Astrocyte of the spinal cord (primary cell): ENCODE measurements around the gene SH3YL1.

Experiments used
- DNase-seq: peaks from one replicate; pipeline ENCODE4 v3.0.0; 2011; ENCODE audit warnings: low read depth, low spot score
- H3K4me3 ChIP-seq: 2 replicates; pipeline ENCODE4 v1.5.1; 2011; ENCODE audit warnings: low read depth, mild to moderate bottlenecking, low read length, moderate library complexity
- in situ Hi-C: cut with HindIII; loops from 2 replicates; pipeline ENCODE4 v1.10.0; 2017; ENCODE audit warnings: low sequenced_read_pairs
- TF ChIP-seq, protein P1 (sequence below): IDR thresholded peaks from 2 replicates; pipeline ENCODE4 v1.5.1; 2012; ENCODE audit warnings: low read depth, mild to moderate bottlenecking, low read length, inconsistent platforms

The SH3YL1 gene

GRCh38 chr2:191311-192190 is 72.3 kb downstream of the SH3YL1 start:
- no peak for DNase-seq
- no peak overlapping the region for H3K4me3 ChIP-seq
- TF ChIP-seq, protein P1, sequence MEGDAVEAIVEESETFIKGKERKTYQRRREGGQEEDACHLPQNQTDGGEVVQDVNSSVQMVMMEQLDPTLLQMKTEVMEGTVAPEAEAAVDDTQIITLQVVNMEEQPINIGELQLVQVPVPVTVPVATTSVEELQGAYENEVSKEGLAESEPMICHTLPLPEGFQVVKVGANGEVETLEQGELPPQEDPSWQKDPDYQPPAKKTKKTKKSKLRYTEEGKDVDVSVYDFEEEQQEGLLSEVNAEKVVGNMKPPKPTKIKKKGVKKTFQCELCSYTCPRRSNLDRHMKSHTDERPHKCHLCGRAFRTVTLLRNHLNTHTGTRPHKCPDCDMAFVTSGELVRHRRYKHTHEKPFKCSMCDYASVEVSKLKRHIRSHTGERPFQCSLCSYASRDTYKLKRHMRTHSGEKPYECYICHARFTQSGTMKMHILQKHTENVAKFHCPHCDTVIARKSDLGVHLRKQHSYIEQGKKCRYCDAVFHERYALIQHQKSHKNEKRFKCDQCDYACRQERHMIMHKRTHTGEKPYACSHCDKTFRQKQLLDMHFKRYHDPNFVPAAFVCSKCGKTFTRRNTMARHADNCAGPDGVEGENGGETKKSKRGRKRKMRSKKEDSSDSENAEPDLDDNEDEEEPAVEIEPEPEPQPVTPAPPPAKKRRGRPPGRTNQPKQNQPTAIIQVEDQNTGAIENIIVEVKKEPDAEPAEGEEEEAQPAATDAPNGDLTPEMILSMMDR = no peak
- in situ Hi-C loops = no loop called here

DNA sequence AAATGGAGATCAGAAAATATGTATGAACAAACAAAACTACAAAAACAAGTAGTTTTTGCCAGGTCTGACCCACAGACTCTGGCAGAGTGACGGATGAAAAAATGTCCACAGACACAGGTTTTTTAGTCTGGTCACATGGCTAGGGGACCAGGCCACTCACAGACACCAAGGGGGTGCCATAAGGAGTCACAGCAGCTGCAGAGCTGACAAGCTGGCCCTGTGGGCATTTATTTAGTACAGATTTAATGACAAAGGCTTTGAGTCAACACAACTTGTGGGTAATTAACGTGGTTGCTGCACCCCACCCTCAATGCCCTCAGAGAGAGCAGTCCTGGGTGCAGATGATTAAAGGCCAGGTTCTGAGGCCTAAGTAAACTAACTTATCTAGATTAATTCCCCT is 76.0 kb downstream of the SH3YL1 start:
- TF ChIP-seq, protein P1 = no peak
- H3K4me3 ChIP-seq = no peak overlapping the region
- in situ Hi-C loops = no loop called here
- DNase-seq = no peak

- in situ Hi-C loops = no loop called here
- no peak overlapping the region for H3K4me3 ChIP-seq
- DNase-seq = no peak
- TF ChIP-seq, protein P1 = no peak
Observed at GRCh38 chr2:185221-185620, 78.6 kb downstream of the SH3YL1 start.

- in situ Hi-C loops = no loop called here
- TF ChIP-seq, protein P1 = no peak
- no peak overlapping the region for H3K4me3 ChIP-seq
- no peak for DNase-seq
Observed at GRCh38 chr2:184695-185094, 79.1 kb downstream of the SH3YL1 start.

DNA sequence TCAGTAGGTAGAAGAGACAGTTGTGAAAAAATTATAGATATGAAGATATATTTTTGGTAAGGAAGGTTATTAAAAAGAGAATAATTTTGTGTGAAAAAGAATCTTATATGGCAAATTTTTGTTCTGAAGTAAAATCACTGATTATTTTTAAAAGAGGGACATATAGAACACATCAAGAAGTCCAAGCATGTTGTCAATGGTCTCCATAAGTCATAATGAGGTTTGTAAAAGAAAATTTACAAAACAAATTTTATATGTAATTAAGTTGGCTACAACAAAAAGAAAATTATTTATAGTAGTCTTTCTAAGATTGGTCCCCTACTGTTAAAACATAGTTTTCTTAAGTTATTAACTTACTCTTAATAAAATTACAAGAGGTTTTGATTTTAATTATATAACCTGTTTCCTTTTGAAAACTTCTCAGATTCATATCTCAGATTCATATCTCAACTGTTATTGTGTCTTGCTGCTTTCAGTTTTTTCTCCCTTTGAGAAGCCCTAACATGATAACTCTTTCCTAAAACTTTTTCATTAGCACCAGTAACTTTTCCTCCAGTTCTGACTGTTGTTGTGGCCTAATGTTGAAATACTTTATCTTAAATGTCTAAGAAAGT is 81.2 kb downstream of the SH3YL1 start:
- peak; percentile 1 for DNase-seq
- no peak overlapping the region for H3K4me3 ChIP-seq
- in situ Hi-C loops = no loop called here
- TF ChIP-seq, protein P1 = no peak

DNA sequence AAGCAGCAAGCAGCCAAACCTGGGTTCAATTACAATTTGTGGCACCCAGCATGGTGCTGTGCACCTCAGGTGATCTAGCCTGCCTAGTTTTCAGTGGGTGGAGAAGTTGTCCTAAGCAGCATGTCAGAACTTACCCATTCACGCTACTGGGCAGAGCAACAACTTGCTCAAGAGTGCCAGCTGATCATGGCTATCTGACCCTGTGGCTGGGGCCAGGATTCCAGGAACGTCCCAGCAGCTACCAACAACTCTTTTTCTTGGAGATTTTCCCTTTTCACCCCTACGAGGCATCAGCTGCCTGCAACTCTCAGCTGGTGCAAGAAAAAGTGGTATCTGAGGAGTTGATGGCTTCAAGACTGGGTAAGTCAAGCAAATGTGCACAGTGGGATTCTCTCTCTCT is 83.5 kb downstream of the SH3YL1 start:
- in situ Hi-C loops = no loop called here
- TF ChIP-seq, protein P1 = no peak
- no peak for DNase-seq
- H3K4me3 ChIP-seq = no peak overlapping the region
